ENCODE data around the gene POP7. TPM values are rescaled to one million over a fixed set of nuclear protein-coding genes. Genes with fewer than 3 reads are reported as not detected.

Gene POP7
- total RNA-seq, 2 experiments from 2014 or later, result 47.2 to 94.3 TPM

DNA sequence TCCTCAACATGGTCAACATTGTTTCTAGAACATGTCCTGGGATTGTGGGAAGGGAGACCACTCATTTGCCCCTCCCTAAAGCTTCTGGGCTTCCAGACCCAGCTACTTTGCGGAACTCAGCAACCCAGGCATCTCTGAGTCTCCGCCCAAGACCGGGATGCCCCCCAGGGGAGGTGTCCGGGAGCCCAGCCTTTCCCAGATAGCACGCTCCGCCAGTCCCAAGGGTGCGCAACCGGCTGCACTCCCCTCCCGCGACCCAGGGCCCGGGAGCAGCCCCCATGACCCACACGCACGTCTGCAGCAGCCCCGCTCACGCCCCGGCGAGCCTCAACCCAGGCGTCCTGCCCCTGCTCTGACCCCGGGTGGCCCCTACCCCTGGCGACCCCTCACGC lies 14.4 kb downstream of the POP7 start, which contains the start of gene EPO:
TSS of gene EPO (plus strand) at position 190 of the 392 bp plus-strand sequence. CDS start 513 bp downstream, outside the sequence.
- CTCF ChIA-PET (ENCODE audit: unreplicated experiment), result no interaction called here

DNA sequence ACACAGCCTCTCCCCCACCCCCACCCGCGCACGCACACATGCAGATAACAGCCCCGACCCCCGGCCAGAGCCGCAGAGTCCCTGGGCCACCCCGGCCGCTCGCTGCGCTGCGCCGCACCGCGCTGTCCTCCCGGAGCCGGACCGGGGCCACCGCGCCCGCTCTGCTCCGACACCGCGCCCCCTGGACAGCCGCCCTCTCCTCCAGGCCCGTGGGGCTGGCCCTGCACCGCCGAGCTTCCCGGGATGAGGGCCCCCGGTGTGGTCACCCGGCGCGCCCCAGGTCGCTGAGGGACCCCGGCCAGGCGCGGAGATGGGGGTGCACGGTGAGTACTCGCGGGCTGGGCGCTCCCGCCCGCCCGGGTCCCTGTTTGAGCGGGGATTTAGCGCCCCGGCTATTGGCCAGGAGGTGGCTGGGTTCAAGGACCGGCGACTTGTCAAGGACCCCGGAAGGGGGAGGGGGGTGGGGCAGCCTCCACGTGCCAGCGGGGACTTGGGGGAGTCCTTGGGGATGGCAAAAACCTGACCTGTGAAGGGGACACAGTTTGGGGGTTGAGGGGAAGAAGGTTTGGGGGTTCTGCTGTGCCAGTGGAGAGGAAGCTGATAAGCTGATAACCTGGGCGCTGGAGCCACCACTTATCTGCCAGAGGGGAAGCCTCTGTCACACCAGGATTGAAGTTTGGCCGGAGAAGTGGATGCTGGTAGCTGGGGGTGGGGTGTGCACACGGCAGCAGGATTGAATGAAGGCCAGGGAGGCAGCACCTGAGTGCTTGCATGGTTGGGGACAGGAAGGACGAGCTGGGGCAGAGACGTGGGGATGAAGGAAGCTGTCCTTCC lies 15.0 kb downstream of the POP7 start:
- POLR2A ChIA-PET, result interaction anchor here (0.7 kb wide), 1 partner anchor 94 kb away, joined by 4 read pairs; no protein-coding TSS in a partner anchor
- DNase-seq (ENCODE audit: low spot score), result no peak

More for the DNA sequence above, 14.4 kb downstream of the POP7 start, which contains the start of gene EPO:
- Histone ChIP-seq H3K9me2 (ENCODE audit: insufficient read depth, low read length) (no peaks in the 10 kb centered on the region), H3K79me2 (ENCODE audit: insufficient read depth, low read depth, low read length) (no peaks in the 10 kb centered on the region), H3K27ac (ENCODE audit: low read depth, low read length, poor library complexity, severe bottlenecking) (no peak within 1 kb of the TSS), H3K36me3 (ENCODE audit: insufficient read depth, low read length) (no peaks in the 10 kb centered on the region), H3K9me3 (ENCODE audit: low read length) (no peaks in the 10 kb centered on the region), H3K4me3 (ENCODE audit: low read depth, low read length, poor library complexity, severe bottlenecking) (no peak within 1 kb of the TSS), H3K4me2 (ENCODE audit: low read length) (no peak within 1 kb of the TSS), H4K20me1 (ENCODE audit: insufficient read depth, low read length) (no peaks in the 10 kb centered on the region), H2AFZ (ENCODE audit: low read length) (no peak within 1 kb of the TSS), H3K4me1 (ENCODE audit: insufficient read depth, low read length, poor library complexity, severe bottlenecking) (no peaks in the 10 kb centered on the region)
- no TSS peak for BruUV-seq (replicated peaks)
- POLR2A ChIA-PET, result no interaction called here
- intact Hi-C loops (cut with micrococcal nuclease; ENCODE audit: unreplicated experiment), result loop anchor here (5.0 kb wide), 1 partner anchor 132 kb away; the partner anchor contains the start of gene SLC12A9
- TF ChIP-seq EZH2phosphoT487 (IDR thresholded peaks at IDR 0.05; ENCODE audit: borderline replicate concordance, low read depth, low read length), result no peak
- TF ChIP-seq, protein P1, sequence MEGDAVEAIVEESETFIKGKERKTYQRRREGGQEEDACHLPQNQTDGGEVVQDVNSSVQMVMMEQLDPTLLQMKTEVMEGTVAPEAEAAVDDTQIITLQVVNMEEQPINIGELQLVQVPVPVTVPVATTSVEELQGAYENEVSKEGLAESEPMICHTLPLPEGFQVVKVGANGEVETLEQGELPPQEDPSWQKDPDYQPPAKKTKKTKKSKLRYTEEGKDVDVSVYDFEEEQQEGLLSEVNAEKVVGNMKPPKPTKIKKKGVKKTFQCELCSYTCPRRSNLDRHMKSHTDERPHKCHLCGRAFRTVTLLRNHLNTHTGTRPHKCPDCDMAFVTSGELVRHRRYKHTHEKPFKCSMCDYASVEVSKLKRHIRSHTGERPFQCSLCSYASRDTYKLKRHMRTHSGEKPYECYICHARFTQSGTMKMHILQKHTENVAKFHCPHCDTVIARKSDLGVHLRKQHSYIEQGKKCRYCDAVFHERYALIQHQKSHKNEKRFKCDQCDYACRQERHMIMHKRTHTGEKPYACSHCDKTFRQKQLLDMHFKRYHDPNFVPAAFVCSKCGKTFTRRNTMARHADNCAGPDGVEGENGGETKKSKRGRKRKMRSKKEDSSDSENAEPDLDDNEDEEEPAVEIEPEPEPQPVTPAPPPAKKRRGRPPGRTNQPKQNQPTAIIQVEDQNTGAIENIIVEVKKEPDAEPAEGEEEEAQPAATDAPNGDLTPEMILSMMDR (conservative IDR thresholded peaks at IDR 0.05; ENCODE audit: low read length), result no peak
- DNase-seq (ENCODE audit: low spot score), result no peak

More for the DNA sequence above, 15.0 kb downstream of the POP7 start:
- Histone ChIP-seq H3K4me3 (ENCODE audit: low read depth, low read length, poor library complexity, severe bottlenecking) (no peak overlapping the region), H3K4me2 (ENCODE audit: low read length) (no peak overlapping the region), H3K36me3 (ENCODE audit: insufficient read depth, low read length) (no peaks in the 10 kb centered on the region), H4K20me1 (ENCODE audit: insufficient read depth, low read length) (no peaks in the 10 kb centered on the region), H3K4me1 (ENCODE audit: insufficient read depth, low read length, poor library complexity, severe bottlenecking) (no peaks in the 10 kb centered on the region), H3K9me2 (ENCODE audit: insufficient read depth, low read length) (no peaks in the 10 kb centered on the region), H3K27ac (ENCODE audit: low read depth, low read length, poor library complexity, severe bottlenecking) (no peak overlapping the region), H3K79me2 (ENCODE audit: insufficient read depth, low read depth, low read length) (no peaks in the 10 kb centered on the region), H3K9me3 (ENCODE audit: low read length) (no peaks in the 10 kb centered on the region), H2AFZ (ENCODE audit: low read length) (no peak overlapping the region)
- TF ChIP-seq, protein P1 (conservative IDR thresholded peaks at IDR 0.05; ENCODE audit: low read length), result no peak
- TF ChIP-seq EZH2phosphoT487 (IDR thresholded peaks at IDR 0.05; ENCODE audit: borderline replicate concordance, low read depth, low read length), result no peak
- intact Hi-C loops (cut with micrococcal nuclease; ENCODE audit: unreplicated experiment), result loop anchor here (5.0 kb wide), 1 partner anchor 131 kb away; the partner anchor contains the start of gene SLC12A9
- CTCF ChIA-PET (ENCODE audit: unreplicated experiment), result no interaction called here
- BruUV-seq (replicated peaks), result no TSS peak

Data from OCI-LY7 (cell line).